ES-I3 (cell line): ENCODE data around the gene SPAG16.

Source experiments
- H3K36me3 ChIP-seq: 2 replicates; pipeline ENCODE4 v1.6.1; 2013; ENCODE audit warnings: mild to moderate bottlenecking, low read length, control low read depth, moderate library complexity; ENCODE audit not compliant: insufficient read depth
- H3K4me1 ChIP-seq: 2 replicates; pipeline ENCODE4 v1.6.1; 2013; ENCODE audit warnings: mild to moderate bottlenecking, control low read depth, low read length; ENCODE audit not compliant: insufficient read depth
- H3K9ac ChIP-seq: 2 replicates; pipeline ENCODE4 v1.6.1; 2013; ENCODE audit warnings: low read depth, mild to moderate bottlenecking, low read length, moderate library complexity
- H3K9me3 ChIP-seq: 2 replicates; pipeline ENCODE4 v1.6.1; 2013; ENCODE audit warnings: mild to moderate bottlenecking, low read length, moderate library complexity; ENCODE audit not compliant: control insufficient read depth, insufficient read depth

The SPAG16 gene

DNA sequence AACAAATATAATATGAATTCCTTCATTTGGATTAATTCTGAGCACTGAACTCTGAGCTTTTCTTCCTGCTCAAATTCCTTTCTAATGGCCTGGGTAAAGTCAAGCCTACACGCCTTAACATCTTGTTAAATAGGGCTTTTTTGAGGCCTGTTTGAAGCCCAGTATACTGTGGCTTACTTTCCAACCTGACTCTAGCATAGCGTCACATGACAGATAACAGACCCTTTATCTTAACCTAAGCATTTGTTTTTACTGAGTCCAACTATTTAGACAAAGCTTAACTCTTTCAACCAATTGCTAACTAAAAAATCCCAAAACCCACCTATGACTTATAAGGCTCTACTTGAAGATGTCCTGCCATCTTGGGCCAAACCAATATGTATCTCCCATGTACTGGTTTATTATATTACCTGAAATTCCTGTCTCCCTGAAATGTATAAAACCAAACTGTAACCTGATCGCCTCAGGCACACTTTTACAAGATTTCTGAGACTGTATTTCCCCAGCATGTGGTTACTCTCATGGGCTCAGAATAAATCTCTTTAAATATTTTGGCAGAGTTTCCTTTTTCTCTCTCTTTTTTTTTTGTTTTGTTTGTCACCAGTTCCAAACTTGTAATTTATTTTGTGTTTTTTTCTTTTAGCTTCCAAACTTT, 855.5 kb downstream of the SPAG16 start:
- Histone ChIP-seq H3K9ac (no peak overlapping the region), H3K4me1 (peaks cover 6% of the 10 kb centered on the region; the same call in 1 of the 2 replicates), H3K9me3 (no peaks in the 10 kb centered on the region), H3K36me3 (no peaks in the 10 kb centered on the region)

DNA sequence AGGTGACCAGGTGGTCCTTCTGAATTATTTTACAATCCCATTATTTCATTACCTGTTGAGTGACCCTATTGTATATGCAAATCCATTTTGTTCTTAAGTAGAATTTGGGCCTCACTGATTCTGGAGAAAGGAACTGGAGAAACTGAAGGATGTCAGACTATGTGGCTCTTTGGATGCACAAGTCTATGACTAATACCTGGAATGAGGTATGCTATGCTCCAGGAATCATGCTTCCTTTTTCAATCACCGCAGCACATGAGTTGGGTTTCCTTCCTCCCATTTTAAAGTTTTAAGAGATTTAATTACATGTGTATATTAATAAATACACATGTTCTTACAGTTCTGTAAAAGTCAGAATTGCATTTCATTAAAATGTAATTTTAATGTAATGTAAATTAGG, 872.7 kb downstream of the SPAG16 start:
- Histone ChIP-seq H3K4me1 (no peaks in the 10 kb centered on the region), H3K36me3 (no peaks in the 10 kb centered on the region), H3K9ac (no peak overlapping the region), H3K9me3 (no peaks in the 10 kb centered on the region)

DNA sequence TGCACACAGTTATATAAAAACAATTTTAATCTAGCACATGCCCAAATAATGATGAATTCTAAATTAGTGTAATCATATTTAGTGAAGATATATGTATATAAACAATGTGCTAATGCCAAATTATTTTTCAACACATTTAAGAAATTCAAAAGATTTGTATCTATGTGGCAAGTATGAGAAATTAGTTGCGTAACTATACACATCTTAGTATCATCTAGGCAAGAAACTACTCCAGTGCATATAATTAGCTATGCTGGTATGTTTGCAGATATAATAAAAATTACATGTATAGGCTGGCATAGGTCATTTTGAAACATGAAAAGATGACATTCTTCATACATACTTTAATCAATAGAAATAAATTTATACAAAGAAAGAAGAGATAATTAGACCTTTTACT, 874.6 kb downstream of the SPAG16 start:
- Histone ChIP-seq H3K4me1 (no peaks in the 10 kb centered on the region), H3K9ac (no peak overlapping the region), H3K36me3 (no peaks in the 10 kb centered on the region), H3K9me3 (no peaks in the 10 kb centered on the region)

DNA sequence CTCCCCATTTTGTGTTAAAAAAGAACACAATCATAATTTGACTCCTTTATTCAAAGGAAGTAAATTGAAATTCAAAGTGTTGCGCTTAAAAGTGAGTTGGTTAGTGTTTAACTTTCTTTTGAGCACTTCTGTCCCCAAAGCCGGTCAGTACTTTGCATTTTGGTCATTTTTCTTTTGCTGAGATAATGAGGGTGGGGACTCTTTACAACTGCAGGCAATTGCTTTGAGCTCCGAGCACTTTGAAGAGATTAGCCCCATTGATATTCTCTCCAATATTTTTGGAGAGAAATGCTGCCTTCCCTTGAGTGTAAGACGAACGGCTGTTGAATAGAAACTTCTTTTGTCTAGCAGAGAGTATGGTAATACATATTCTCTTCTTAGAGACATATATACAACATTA, 885.0 kb downstream of the SPAG16 start:
- H3K4me1 ChIP-seq, result no peaks in the 10 kb centered on the region
- H3K9ac ChIP-seq, result no peak overlapping the region
- H3K36me3 ChIP-seq, result no peaks in the 10 kb centered on the region
- H3K9me3 ChIP-seq, result no peaks in the 10 kb centered on the region

DNA sequence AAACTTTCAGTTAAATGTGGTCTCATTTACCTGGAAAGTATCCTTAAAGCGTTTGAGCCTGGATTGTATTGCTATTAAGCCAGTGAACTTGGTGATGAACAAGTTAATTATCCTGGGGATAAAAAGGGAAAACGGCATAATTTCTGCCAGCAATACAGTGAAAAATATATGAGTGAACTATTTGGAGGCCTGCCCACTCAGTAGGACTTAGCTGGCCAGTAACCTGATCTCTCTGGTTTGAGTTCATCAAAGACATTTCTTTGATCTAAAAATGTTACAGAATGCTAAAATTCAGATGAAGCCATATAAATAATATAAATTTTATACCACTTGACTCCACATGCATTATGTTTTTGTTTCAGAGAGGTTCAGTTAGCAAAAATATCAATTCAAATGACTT, 885.5 kb downstream of the SPAG16 start:
- Histone ChIP-seq H3K9me3 (no peaks in the 10 kb centered on the region), H3K36me3 (no peaks in the 10 kb centered on the region), H3K9ac (no peak overlapping the region), H3K4me1 (no peaks in the 10 kb centered on the region)

DNA sequence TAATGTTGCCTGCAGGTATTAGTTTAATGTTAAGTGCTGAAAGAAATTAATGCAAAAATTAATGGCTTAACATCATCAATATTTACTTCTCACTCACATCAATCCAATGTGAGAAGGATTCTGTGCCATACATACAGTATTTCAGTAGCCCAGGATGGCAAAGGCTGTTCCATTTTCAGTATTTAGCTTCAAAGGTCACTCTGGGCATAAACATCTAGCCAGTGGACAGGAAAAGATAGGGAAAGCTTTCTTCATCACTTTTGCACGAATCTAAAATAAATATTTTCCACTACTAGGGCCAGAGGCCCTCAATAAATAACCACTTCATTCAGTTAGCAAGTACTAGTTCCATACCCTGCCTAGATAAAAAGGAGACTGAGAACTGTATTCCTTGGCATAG, 890.3 kb downstream of the SPAG16 start:
- no peaks in the 10 kb centered on the region for H3K36me3 ChIP-seq
- no peaks in the 10 kb centered on the region for H3K9me3 ChIP-seq
- no peaks in the 10 kb centered on the region for H3K4me1 ChIP-seq
- no peak overlapping the region for H3K9ac ChIP-seq

DNA sequence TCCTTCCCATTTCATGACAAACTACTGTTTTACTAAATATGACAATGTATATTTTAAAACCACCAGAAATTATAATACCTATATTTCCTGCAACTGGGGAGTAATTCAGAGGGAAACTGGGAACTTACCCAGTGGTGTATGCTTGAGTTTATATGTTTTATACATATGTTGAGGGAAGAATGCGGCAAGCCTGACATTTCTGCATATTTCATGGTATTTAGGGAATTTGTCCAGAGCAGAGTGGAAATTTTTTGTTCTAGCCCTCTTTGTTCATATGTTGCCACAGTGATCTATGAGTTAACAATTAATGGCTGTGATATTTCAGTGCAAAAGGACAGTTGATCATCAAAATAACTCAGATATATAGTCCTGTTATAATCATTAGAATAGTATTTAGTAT, 895.8 kb downstream of the SPAG16 start:
- H3K9me3 ChIP-seq, result no peaks in the 10 kb centered on the region
- H3K36me3 ChIP-seq, result no peaks in the 10 kb centered on the region
- H3K4me1 ChIP-seq, result 0 out of 2 replicates have a peak, but pooled peaks cover 4% of the 10 kb centered on the region
- no peak overlapping the region for H3K9ac ChIP-seq

DNA sequence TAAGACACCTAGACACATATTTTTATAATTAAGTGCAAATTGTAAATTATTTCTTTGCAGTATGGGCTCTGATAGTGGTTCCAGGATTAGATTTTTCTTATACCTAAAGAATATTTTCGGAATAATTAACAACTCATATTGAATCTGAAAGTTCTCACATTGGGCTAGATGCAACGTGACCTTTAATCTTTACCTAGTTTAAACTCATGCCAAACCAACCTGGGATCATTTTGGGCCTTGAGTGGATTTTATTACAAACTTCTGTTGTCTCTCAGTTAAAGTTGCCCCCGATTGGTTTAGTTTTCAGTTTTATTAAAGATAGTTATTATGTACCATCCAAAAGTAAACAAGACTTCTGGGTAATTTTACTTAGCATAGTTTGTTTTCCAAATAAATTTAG, 896.4 kb downstream of the SPAG16 start:
- Histone ChIP-seq H3K9ac (no peak overlapping the region), H3K9me3 (no peaks in the 10 kb centered on the region), H3K36me3 (no peaks in the 10 kb centered on the region), H3K4me1 (0 out of 2 replicates have a peak, but pooled peaks cover 4% of the 10 kb centered on the region)

DNA sequence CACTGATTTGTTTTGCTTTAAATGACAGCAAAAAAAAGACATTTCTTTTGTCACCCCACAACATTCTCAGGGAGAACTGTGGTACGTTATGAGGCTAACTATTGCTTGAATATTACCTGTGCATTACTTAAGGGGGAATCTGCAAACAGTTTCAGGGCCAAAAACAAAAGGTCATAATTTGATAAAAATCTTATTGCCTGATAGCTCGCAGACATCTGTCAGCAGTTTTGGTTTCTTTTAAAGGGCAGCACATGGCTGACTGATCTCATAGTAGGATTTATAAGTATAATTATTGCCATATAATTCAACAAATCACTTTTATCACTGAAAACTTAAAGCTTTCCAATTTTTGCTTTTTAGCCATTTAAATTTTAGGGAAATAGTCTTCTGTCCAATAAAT, 900.2 kb downstream of the SPAG16 start:
- no peaks in the 10 kb centered on the region for H3K9me3 ChIP-seq
- H3K36me3 ChIP-seq, result no peaks in the 10 kb centered on the region
- H3K9ac ChIP-seq, result no peak overlapping the region
- peaks cover 13% of the 10 kb centered on the region for H3K4me1 ChIP-seq

DNA sequence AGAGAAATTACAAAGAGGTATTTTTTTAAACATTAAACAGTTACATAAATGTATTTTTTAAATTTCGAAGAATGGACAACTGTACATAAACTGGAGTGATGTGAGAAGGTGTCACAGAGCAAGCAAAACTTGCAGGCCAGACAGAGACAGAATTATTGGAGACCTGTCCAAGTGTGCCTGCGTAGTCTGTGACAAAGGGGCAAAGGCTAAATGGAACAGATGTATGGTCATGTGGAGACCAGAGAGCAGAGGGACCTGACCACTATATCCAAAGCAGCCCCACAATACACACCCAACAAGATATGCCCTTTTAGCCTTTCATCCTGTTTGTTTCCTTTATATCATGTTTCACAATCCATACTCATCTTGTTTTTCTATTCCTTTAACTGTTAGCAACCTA, 901.3 kb downstream of the SPAG16 start:
- Histone ChIP-seq H3K9ac (no peak overlapping the region), H3K36me3 (no peaks in the 10 kb centered on the region), H3K4me1 (peaks cover 15% of the 10 kb centered on the region), H3K9me3 (no peaks in the 10 kb centered on the region)

DNA sequence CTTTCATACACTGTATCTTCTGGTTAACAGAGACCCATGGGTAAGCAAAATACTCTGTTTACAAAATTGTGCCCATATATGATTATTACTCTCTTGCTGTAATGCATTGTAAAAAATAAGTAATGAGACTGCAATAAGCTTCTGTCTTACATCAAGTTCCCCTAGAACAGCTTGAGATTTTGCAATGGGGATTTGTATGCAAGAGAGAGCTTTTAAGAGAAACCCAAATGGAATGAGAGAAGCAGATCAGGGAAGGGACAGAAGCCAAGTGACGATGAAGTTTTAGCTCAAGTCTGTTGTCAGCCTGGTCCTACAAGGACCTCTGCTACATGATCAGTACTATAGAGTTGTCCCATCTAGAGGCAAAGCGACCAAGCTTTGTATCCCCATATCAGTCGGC, 908.4 kb downstream of the SPAG16 start:
- Histone ChIP-seq H3K9ac (no peak overlapping the region), H3K4me1 (peaks cover 11% of the 10 kb centered on the region), H3K36me3 (no peaks in the 10 kb centered on the region), H3K9me3 (no peaks in the 10 kb centered on the region)

DNA sequence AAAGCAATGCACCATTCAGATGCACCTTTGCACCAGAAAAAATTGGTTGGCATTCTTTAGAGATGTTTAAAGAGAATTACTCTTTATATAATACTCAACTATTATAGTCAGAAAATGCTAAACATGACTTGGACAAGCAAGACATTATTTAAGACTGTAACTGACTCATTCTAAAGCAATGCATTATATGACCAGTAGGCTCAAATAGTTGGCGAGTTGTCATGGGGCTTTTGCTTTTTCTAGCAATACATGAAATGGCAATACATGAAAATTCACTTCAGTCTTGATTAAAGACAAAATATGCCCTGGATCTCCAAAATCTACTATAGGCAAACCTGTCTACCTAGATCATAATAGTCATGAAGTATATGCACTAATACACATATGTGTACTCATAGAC, 909.7 kb downstream of the SPAG16 start:
- H3K9me3 ChIP-seq, result no peaks in the 10 kb centered on the region
- H3K9ac ChIP-seq, result no peak overlapping the region
- H3K4me1 ChIP-seq, result peaks cover 7% of the 10 kb centered on the region
- H3K36me3 ChIP-seq, result no peaks in the 10 kb centered on the region

DNA sequence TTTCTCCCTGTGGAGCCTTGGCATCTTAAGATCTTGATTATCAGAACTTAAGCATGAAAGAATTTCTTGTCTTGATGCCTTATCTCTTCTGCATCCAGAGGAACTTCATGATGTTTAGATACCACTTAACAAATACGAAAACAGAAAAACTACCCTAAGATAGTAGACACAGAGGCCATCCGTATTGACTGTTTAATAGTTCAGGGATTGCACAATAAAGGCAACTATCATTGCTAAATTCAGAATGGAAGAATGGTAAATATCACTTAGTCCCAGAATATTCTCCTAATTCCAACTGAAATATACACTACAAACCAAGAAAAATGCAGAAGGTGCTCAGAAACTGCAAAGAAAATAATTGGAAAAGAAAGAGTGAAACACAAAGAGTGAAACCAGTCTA, 912.0 kb downstream of the SPAG16 start:
- Histone ChIP-seq H3K36me3 (no peaks in the 10 kb centered on the region), H3K9me3 (no peaks in the 10 kb centered on the region), H3K9ac (no peak overlapping the region), H3K4me1 (no peaks in the 10 kb centered on the region)

DNA sequence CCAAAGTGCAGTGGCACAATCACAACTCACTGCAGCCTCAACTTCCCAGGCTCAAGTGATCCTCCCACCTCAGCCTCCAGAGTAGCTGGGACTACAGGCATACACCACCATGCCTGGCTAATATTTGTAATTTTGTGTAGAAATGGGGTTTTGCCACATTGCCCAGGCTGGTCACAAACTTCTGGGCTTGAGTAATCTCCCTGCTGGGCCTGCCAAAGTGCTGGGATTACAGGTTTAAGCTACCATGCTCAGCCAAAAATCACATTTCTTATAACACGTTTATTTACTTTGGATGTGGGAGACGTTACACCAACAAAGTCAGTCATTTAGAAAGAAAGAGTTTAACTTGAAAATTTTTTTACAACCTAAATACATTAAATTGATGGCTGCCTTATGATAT, 917.6 kb downstream of the SPAG16 start:
- Histone ChIP-seq H3K36me3 (no peaks in the 10 kb centered on the region), H3K4me1 (no peaks in the 10 kb centered on the region), H3K9me3 (no peaks in the 10 kb centered on the region)

DNA sequence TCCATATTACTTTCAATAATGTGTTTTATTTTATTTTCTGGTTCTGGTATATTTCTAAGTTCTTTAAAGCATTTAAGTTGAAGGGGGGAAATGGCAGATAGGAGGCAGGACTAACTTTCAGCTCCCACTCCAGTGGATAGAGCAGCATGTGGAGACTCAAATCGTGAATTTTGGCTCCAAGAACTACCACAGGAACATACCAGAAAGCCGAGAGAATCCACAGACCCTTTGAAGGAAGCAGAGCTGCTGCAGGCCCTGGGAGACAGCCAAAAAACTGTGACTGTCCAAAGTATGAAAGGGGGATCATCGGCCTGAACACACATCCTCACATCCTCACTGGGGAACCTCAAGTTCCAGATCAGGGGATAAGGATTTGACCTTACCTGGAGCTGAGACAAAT, 919.0 kb downstream of the SPAG16 start:
- Histone ChIP-seq H3K9me3 (no peaks in the 10 kb centered on the region), H3K36me3 (no peaks in the 10 kb centered on the region), H3K9ac (no peak overlapping the region), H3K4me1 (no peaks in the 10 kb centered on the region)

More for the DNA sequence above, 917.6 kb downstream of the SPAG16 start:
- H3K9ac ChIP-seq, result no peak overlapping the region
